RWPE2 (cell line): ENCODE data around the gene SORCS2.

Experiments used
- ATAC-seq: fragments of 200-7000 bp; cut with Tn5 transposase; 3 replicates; pipeline ENCODE4 v1.9.1; 2021; ENCODE audit warnings: low read depth
- DNase-seq: peaks from one replicate; pipeline ENCODE4 v3.0.0-alpha.2; 2020; ENCODE audit warnings: low spot score
- H3K27ac ChIP-seq: fragments of 450-650 bp; 2 replicates; pipeline ENCODE4 v1.5.1; 2017; ENCODE audit warnings: mild to moderate bottlenecking; ENCODE audit not compliant: poor library complexity, severe bottlenecking
- H3K27me3 ChIP-seq: fragments of 250-450 bp; sonication (Bioruptor Pico); 2 replicates; pipeline ENCODE4 v1.5.1; 2021; ENCODE audit warnings: mild to moderate bottlenecking, moderate library complexity; ENCODE audit not compliant: insufficient read depth, poor library complexity, severe bottlenecking
- H3K36me3 ChIP-seq: fragments of 250-450 bp; sonication (Bioruptor Pico); 2 replicates; pipeline ENCODE4 v1.5.1; 2020; ENCODE audit warnings: low read depth, mild to moderate bottlenecking, moderate library complexity
- H3K4me1 ChIP-seq: fragments of 250-450 bp; sonication (Bioruptor Pico); 2 replicates; pipeline ENCODE4 v1.5.1; 2021; ENCODE audit warnings: mild to moderate bottlenecking, moderate library complexity; ENCODE audit not compliant: insufficient read depth, poor library complexity, severe bottlenecking
- H3K4me3 ChIP-seq: fragments of 250-450 bp; sonication (Bioruptor Pico); 2 replicates; pipeline ENCODE4 v1.5.1; 2021; ENCODE audit warnings: mild to moderate bottlenecking, moderate library complexity; ENCODE audit not compliant: severe bottlenecking
- H3K9me3 ChIP-seq: fragments of 250-450 bp; sonication (Bioruptor Pico); 2 replicates; pipeline ENCODE4 v1.5.1; 2021; ENCODE audit warnings: mild to moderate bottlenecking, moderate library complexity; ENCODE audit not compliant: severe bottlenecking
- CTCF ChIP-seq: fragments of 450-650 bp; IDR thresholded peaks from one replicate; pipeline ENCODE4 v1.5.1; 2017; ENCODE audit warnings: mild to moderate bottlenecking, moderate library complexity; ENCODE audit not compliant: poor library complexity, severe bottlenecking

Gene SORCS2

GRCh38 chr4:7398788-7399439 is 206.6 kb downstream of the SORCS2 start:
- H3K27me3 ChIP-seq = no peaks in the 10 kb centered on the region
- no peak for TF ChIP-seq CTCF
- no peaks in the 10 kb centered on the region for H3K9me3 ChIP-seq
- ATAC-seq = no peak
- no peak for DNase-seq
- H3K36me3 ChIP-seq = no peaks in the 10 kb centered on the region
- peaks cover 39% of the 10 kb centered on the region for H3K4me1 ChIP-seq
- no peak overlapping the region for H3K4me3 ChIP-seq
- H3K27ac ChIP-seq = no peak overlapping the region

DNA sequence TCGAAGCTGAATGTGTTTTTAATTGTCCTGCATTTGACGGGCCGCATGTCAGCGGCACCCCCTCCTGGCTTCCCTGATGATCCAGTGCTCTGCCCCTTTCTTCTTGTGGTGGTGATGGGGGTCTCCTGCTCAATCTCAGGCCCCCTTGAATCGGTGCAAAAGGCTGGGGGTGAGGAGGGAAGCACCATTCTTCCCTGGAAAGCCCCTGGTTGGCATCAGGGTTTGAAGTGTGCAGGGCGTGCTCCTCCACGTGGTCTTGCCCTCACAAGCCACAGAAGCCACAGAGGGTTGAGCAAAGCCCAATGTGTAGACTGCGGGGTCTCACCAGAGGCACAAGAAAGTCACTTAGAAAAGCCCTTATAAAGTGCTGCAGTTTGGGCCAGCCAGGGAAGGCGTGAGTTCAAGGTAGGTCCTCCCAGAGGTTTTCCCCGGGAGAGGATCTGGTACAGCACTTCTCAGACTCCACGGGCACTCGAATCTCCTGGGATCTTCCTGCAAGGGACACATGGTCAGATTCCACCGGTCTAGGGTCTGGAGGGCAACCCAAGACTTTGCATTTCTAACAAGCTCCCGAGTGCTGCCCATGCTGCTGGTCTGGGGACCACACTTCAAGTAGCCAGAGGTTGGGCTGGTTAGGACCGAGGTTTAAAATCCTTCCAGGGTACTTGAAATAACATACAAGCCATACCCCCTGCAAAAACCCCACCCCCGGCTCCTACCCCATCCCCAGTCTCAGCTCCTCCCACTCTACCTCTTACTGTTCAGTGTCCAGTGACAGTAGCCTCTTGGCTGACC is 207.3 kb downstream of the SORCS2 start:
- Histone ChIP-seq H3K36me3 (no peaks in the 10 kb centered on the region), H3K27me3 (no peaks in the 10 kb centered on the region), H3K27ac (no peak overlapping the region), H3K4me3 (no peak overlapping the region), H3K4me1 (peaks cover 41% of the 10 kb centered on the region), H3K9me3 (no peaks in the 10 kb centered on the region)
- DNase-seq = no peak
- ATAC-seq = no peak
- no peak for TF ChIP-seq CTCF

DNA sequence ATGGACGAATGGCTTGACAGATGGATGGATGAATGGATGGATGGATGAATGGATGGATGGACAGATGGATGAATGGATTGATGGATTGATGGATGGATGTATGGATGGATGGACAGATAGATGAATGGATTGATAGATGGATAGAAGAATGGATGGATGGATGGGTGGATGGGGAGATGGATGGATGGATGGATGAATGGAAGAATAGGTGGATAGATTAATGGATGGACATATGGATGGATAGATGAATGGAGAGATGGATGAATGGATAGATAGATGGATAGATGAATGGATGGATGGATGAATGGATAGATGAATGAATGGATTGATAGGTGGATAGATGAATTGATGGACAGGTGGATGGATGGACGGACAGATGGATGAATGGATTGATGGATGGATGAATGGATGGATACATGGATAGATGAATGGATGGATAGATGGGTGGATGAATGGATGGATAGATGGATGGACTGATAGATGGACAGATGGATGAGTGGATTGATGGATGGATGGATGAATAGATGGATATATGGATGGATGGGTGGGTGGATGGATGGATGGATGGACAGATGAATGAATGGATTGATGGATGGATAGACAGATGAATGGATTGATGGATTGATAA is 208.4 kb downstream of the SORCS2 start:
- Histone ChIP-seq H3K36me3 (no peaks in the 10 kb centered on the region), H3K27me3 (no peaks in the 10 kb centered on the region), H3K4me1 (peaks cover 46% of the 10 kb centered on the region), H3K27ac (no peak overlapping the region), H3K4me3 (no peak overlapping the region), H3K9me3 (no peaks in the 10 kb centered on the region)
- TF ChIP-seq CTCF = no peak
- DNase-seq = no peak
- ATAC-seq = no peak

GRCh38 chr4:7402526-7402925 is 210.2 kb downstream of the SORCS2 start:
- DNase-seq (peak; percentile 46), ATAC-seq (peak; percentile 86)
- no peaks in the 10 kb centered on the region for H3K9me3 ChIP-seq
- no peaks in the 10 kb centered on the region for H3K27me3 ChIP-seq
- no peaks in the 10 kb centered on the region for H3K36me3 ChIP-seq
- H3K4me3 ChIP-seq = no peak overlapping the region
- TF ChIP-seq CTCF = no peak
- peaks cover 33% of the 10 kb centered on the region for H3K4me1 ChIP-seq
- peak overlapping the region; percentile 50 for H3K27ac ChIP-seq
